Stimulated activated CD4-positive, alpha-beta T cell treated with anti-CD3 and anti-CD28 coated beads, Interleukin-15, amount 100 ng/mL, for 1 hour (primary cell): ENCODE results near the gene SHOC2.

Experiments
- DNase-seq, 2 donors: peaks; one replicate each; pipeline ENCODE4 v3.0.0-alpha.2; 2020; ENCODE audit warnings: low read depth in 1 of 2, low spot score in 1 of 2

SHOC2 gene

DNA sequence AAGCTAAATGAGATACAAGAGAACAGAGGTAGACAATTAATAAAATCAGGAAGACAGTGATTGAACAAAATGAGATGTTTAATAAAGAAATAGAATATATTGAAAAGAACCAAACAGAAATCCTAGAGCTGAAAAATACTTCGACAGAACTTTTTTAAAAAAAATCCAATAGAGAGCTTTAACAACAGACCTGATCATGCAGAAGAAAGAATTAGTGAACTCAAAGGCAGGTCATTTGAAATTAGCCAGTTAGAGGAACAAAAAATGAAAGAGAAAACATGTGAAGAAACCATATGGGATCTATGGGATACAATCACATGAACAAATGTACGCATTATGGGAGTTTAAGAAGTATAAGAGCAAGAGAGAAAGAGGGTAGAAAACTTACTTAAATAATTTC, 120.1 kb downstream of the SHOC2 start:
- DNase-seq: no peak

DNA sequence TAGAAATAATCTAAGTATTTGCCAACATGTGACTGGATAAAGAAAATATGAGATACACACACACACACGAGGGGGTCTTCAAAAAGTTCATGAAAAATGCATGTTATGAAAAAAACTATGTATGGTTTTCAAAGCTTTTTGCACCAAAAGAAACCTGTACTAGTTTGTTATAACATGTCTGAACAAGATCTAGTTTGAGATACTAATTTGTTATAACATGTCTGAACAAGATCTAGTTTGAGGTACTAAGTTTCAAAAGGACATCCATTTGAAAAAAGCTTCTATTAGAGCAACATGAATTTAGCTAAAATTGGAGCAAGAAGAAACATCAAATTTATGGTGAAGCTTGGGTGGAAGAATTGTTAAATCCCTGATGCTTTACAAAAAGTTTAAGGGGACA, 137.6 kb downstream of the SHOC2 start:
- DNase-seq: no peak
